HG03066 (cell line): Measurements from ENCODE around the gene VPS13D.
"Not testable (repeated sequence)": the region's sequence is repeated elsewhere in the genome, so short reads cannot be mapped to it uniquely, and the experiment has no call there.

Experiments used
- ATAC-seq: cut with Tn5 transposase; IDR thresholded peaks from one replicate; pipeline ENCODE4 v1.9.1; 2021; ENCODE audit warnings: low read depth; ENCODE audit not compliant: unreplicated experiment

Gene VPS13D

DNA sequence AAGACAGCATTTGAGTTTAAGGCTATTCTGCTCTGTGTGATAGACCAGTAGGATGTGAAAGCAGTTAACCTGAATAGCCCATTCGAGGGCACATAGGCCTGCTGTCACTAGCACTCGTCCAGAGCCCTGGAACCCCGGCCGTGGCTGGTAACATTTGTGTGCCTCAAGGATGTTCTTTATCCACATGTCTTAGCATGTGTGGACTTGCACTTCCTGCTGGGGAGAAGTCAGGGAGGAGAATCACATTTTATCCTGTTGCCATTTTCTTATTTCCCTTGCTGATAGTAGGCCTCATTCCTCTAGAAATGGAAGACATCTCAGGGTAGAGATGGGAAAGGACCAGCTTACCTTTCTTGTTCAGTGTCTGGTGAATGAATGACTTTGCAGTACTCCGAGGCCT, 54.7 kb downstream of the VPS13D start:
- no peak for ATAC-seq

DNA sequence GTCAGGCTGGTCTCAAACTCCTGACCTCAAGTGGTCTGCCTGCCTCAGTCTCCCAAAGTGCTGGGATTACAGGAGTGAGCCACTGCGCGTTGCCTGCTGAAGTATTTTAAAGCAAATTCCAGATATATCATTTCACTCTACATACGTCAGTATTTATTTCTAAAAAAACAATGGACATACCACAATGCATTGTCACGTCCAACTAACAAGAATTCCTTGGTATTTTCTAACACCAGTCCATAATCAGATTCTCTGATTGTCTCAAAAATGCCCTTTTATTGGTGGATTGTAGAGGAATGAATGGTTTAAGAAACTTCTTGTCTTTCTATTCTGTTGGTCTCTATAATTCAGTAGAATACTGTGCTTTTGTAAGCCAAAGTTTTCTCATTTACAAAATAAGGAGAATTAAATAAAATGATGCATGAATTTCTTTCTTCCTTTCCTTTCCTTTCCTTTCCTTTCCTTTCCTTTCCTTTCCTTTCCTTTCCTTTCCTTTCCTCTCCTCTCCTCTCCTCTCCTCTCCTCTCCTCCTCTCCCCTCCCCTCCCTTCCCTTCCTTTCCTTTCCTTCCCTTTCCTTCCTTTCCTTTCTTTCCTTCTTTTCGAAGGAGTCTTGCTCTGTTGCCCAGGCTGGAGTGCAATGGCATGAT, 55.8 kb downstream of the VPS13D start:
- ATAC-seq, result no peak

- ATAC-seq, result no peak
These were observed 58.0 kb downstream of the VPS13D start for GRCh38 chr1:12287869-12288268.

GRCh38 chr1:12290828-12291227, 61.0 kb downstream of the VPS13D start:
- no peak for ATAC-seq

GRCh38 chr1:12293416-12293815, 63.6 kb downstream of the VPS13D start:
- no peak for ATAC-seq

GRCh38 chr1:12294076-12294475, 64.2 kb downstream of the VPS13D start:
- no peak for ATAC-seq

DNA sequence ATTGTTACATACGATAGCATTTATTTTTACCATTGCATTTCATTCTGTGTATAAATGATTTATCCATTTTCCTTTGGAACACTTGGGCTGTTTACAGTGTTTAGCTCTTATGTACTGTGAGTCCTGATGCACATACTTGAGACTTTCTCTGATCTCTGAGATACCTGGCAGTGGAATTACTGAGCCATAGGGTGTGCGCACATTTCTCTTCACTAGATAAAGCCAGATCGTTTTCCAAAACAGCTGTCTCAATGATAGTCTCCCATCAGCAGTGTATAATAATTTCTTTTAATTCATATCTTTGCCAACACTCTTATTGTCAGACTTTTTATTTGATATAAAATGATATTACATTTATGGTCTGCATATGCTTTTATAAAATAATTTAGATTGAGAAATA, 66.2 kb downstream of the VPS13D start:
- ATAC-seq, result no peak

- ATAC-seq, result no peak
These were observed 66.8 kb downstream of the VPS13D start for GRCh38 chr1:12296623-12297022.

- ATAC-seq, result no peak
These were observed 70.9 kb downstream of the VPS13D start for GRCh38 chr1:12300706-12301105.

- ATAC-seq, result no peak
These were observed 71.8 kb downstream of the VPS13D start for GRCh38 chr1:12301518-12302237.

DNA sequence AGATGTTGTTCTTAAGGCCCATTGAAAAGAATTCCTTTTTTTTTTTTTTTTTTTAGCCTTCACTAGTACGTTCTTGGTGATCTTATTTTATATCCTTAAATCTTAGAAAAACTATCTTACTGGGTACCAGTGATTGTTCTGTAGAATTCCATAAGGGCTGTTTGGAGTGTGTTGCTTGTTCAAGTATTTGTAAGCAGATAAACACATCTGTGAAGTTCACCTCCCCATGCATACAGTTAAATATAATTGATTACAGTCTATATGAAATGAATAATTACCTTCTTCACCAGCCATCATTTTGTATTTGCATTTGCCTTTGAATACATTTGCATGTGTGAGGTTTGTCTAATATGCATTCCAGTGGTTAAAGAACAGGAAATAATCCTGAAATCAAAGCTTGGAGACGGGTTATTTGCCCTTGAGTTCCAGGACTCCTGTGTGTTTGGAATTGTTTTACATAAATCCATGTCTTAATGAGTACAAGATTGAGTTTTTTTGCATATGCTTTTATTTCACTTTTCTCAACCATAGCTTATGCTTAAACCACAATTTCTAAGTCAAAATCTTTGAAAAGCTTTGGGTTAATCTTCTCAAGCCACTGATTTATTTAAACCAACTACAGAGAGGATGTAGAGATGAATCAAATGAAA, 73.1 kb downstream of the VPS13D start:
- ATAC-seq, result no peak

- ATAC-seq, result no peak
These were observed 75.5 kb downstream of the VPS13D start for GRCh38 chr1:12305377-12305776.

DNA sequence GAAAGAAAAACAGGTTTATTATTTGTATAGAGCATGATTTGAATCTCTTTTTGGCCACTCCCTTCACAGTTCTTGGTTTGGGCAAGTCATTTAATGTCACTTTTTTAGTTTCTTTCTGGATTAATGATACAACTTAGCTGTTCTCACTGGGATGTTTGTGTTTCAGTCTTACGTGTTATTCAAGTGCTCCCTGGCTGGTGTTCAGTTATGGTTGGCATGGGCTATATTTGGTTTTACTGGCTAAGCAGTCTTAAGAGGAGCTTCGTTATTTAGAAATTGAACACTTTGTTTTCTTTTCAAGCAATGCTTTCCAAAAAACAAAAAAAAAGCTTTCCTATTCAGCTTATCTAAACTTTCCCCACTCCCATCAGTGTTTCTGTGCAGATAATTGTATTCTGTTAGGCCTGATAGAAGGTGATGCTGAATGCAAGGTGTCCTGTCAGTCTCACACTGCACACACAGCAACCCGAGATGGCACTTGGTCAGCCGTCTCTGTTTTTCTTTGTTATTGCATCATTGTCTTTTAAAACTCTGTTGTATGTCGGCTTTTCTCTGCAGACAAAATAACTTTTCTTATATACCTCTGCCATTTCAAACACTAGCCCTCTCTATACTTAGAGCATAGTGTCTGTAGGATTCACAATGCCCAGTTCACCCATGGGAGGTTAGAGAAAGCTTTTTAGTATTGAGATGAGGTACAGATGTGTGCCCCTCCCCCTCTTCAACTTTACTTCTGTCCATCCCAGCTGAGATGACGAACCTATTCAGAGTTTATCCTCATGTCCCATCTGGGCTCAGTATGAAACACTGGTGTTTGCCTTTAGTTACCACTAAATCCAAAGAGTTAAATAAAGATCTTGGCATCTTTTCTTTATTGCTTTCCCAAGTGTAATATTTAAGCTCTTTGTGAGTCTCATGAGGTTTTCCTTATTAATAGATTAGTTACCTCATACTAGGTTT, 80.2 kb downstream of the VPS13D start:
- no peak for ATAC-seq

DNA sequence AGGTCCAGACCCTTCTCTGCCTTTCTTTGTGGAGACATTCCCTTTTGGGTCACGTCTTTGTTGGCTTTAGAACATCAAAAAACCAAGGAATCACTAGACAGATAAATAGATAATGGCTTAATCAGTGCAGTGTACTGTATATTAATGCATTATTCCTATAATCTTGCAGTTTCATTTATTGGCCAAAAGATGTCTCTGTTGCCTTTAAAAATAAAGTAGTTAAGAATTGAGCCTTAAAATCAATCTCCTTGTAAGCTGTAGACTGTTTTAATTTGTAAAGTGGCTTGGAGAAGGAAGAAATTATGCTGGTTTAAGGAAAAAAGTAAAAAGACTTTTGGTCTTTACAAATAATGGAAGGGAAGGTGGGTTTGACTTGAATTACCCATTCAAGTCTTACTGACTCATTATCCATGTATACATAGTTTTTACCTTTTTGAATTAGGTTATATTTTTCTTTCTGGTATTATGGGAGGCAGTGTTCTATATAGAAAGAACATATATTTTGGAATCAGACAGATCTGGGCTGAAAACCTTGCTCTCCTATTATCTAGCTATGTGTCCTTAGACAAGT, 84.6 kb downstream of the VPS13D start:
- no peak for ATAC-seq

- no peak for ATAC-seq
These were observed 85.3 kb downstream of the VPS13D start for GRCh38 chr1:12315146-12315545.

DNA sequence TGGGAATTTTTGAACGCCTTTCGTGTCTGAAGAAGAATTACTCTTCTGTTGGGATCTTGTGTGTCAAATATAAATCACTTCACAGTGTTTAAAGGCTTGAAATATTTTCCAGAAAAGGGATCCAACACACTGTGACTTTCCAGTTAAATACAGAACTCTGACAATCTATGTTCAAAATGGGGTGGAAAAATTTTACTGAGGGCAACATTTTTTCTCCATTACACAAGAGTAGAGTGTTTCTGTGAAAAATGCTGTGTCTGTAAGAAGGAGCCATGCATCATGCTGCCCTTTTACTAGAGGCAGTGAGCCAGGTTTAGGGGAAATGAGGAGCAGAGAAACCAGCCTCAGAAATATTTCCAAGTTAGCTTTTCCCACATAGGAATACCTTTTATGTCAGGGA, 86.5 kb downstream of the VPS13D start:
- no peak for ATAC-seq

GRCh38 chr1:12320486-12320885, 90.7 kb downstream of the VPS13D start:
- no peak for ATAC-seq

DNA sequence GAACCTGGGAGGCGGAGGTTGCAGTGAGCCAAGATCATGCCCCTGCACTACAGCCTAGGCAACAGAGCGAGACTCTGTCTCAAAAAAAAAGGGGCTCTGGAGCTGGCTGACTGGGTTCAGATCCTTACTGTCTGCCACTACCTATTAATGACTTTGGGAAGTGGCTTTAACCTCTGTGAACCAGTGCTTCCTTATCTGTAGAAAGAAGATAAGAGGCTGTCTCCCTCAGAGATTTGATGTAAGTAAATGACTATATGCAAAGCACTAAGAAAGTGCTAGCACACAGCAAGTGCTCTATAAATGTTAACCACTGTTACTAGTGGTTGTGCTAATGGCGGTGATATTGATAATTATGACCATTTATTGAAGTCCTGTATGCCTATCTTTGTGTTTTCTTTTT, 94.6 kb downstream of the VPS13D start:
- ATAC-seq, result no peak

GRCh38 chr1:12324973-12325372, 95.1 kb downstream of the VPS13D start:
- not testable (repeated sequence) for ATAC-seq

- no peak for ATAC-seq
These were observed 97.2 kb downstream of the VPS13D start for GRCh38 chr1:12326986-12327385.
